ENCODE data around the gene PLXNA4.

DNA sequence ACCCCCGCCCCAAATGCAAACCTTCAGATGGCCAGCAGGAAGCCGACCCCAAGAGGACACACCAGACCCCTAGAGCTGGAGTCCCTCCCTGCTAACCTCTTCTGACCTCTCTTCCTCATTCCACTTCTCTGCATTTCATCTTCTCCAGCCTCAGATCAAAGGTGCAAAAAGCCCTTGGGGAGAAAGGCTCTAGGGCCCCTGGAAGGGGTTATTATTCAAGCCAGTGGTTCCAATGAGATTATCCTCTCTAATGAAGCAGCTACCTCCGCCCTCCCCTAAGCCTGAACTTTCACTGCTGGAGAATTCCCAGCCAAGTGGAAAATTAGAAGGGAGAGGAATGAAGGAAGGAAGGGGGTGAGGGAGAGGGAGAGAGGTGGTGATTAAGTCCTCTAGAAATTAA lies 343.9 kb downstream of the PLXNA4 start:
- TF ChIP-seq CTCF (IDR thresholded peaks at IDR 0.05) (no peak), POLR2A (IDR thresholded peaks at IDR 0.05) (no peak)

All from stomach (tissue), 4 donors.